Pancreas (tissue), 10 donors: ENCODE results near the gene PPM1H. TPM values are rescaled to one million over a fixed set of nuclear protein-coding genes. Genes with fewer than 3 reads are reported as not detected.

Experiments used
- ATAC-seq, 4 donors: fragments of 200-7000 bp; cut with Tn5 transposase; one replicate each; pipeline versions ENCODE4 v1.8.0 to v1.9.1; 2020; ENCODE audit warnings: mild to moderate bottlenecking in 4 of 4, moderate library complexity in 4 of 4
- DNase-seq, 6 donors: peaks; one replicate each; pipeline ENCODE4 v3.0.0-alpha.2; 2020
- FAIRE-seq: peaks from 2 replicates; lab custom pipeline; 2012; peaks lifted over from hg19 to GRCh38; lab: Jason Lieb, UNC
- H3K27ac ChIP-seq, 4 donors: fragments of 200-600 bp; sonication (generic); 1 replicate in 3 of 4; 2 replicates in 1 of 4; pipeline versions ENCODE4 v1.5.0 to v1.8.0; 2020
- H3K27me3 ChIP-seq, 4 donors: fragments of 200-600 bp; one replicate each; pipeline ENCODE4 v1.8.0; 2021
- H3K36me3 ChIP-seq, 3 donors: fragments of 200-600 bp; sonication (generic) in 1 of 3; one replicate each; pipeline versions ENCODE4 v1.5.0 to v1.8.0; 2020 to 2021
- H3K4me1 ChIP-seq, 3 donors: fragments of 200-600 bp; one replicate each; pipeline ENCODE4 v1.8.0; 2021
- H3K4me3 ChIP-seq, 4 donors: fragments of 200-600 bp; sonication (generic) in 2 of 4; one replicate each; pipeline versions ENCODE4 v1.5.0 to v1.8.0; 2020 to 2021
- H3K9me3 ChIP-seq, 4 donors: fragments of 200-600 bp; one replicate each; pipeline ENCODE4 v1.8.0; 2021
- WGBS, 2 donors: extraction: QIAGEN DNeasy Blood & Tissue Kit; methylation state at CpG; one replicate each; pipeline ENCODE4 v1.1.7; 2013; 5-methylcytosine and 5-hydroxymethylcytosine counted together
- intact Hi-C, 3 donors: fragments of 100-400 bp; cut with DNase I; formaldehyde crosslinking; loops; one replicate each; pipeline versions ENCODE4 v1.11.1 to v1.14.2; 2022
- polyA plus RNA-seq, 2 donors: library from polyadenylated mRNA; stranded (reverse); fragments of 200-250 nt; gene quantifications; one replicate each; pipeline ENCODE4 v1.2.3, GENCODE V29; 2013
- total RNA-seq, 6 donors: library from RNA; stranded (reverse); fragmentation: NEBNext Ultra II Directional in 4 of 6; extraction: Animal tissue kit (Norgen Biotek cat#: 25700) in 4 of 6; gene quantifications; one replicate each; pipeline versions ENCODE4 v1.2.1 to v1.2.4, GENCODE V29; 2021 to 2023
- TF ChIP-seq, protein P1 (sequence below), 4 donors: fragments of 200-600 bp; sonication (generic) in 3 of 4; IDR thresholded peaks; one replicate each; pipeline versions ENCODE4 v1.5.0 to v1.8.0; 2021; ENCODE audit warnings: antibody characterized with exemption in 4 of 4
- donor health status: healthy with polysubstance abuse.
- donor health status: DM: no; HTN: no; CAD: no; lungs with moderate emphysema.
- donor health status: DM: no; HTN: no; CAD: no.
- donor health status: control.
- donor health status: control.
- donor health status: Bipolar disorder and iron deficiency.
- donor health status: DM: yes; HTN: yes; CAD: no.
- donor health status: DM: no; HTN: no; CAD: no.
- donor health status: DM: no; HTN: no; CAD: no.
- donor health status: DM: yes; HTN: yes; CAD: no.

Gene PPM1H
- total and polyA plus RNA-seq, 8 donors: 1.7 to 12.9 (median 5.8) TPM

DNA sequence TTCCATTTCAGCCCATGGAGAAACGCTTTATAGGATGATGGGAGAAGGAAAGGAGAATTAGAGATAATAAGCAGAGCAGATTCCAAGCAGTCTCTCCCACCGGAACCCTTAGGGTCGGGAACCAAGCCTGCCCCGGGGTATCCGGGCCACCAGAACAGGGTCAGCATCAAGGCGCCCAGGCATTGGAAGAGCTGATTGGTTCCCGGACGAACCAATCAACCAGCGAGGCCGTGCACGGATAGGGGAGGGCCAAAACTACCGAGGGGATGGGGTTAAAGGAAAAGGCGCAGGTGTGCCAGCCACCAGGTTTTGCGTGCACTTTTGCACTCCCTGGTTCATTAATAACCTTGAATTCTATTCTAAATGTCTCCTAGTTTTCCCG is 1.7 kb downstream of the PPM1H start:
- Histone ChIP-seq H3K27ac (peak overlapping the region in 2 of 4 donors; percentile 71 to 77), H3K36me3 (no peaks in the 10 kb centered on the region), H3K4me1 (peaks cover 0 to 8% (median 5%) of the 10 kb centered on the region in 3 donors), H3K4me3 (peak overlapping the region; percentile 75 to 97 (median 86)), H3K9me3 (no peaks in the 10 kb centered on the region), H3K27me3 (no peaks in the 10 kb centered on the region)
- intact Hi-C loops: loop anchor here in 1 of 3 donors (10.0 kb wide), 1 partner anchor 48 kb away; no protein-coding TSS in a partner anchor
- WGBS, 2 donors: 1 to 2% methylated on average over 15 of the region's 15 CpGs
- FAIRE-seq (no peak), DNase-seq (peak; percentile 35 to 72 (median 39)), ATAC-seq (peak; percentile 33 to 67 (median 53))
- TF ChIP-seq, protein P1, sequence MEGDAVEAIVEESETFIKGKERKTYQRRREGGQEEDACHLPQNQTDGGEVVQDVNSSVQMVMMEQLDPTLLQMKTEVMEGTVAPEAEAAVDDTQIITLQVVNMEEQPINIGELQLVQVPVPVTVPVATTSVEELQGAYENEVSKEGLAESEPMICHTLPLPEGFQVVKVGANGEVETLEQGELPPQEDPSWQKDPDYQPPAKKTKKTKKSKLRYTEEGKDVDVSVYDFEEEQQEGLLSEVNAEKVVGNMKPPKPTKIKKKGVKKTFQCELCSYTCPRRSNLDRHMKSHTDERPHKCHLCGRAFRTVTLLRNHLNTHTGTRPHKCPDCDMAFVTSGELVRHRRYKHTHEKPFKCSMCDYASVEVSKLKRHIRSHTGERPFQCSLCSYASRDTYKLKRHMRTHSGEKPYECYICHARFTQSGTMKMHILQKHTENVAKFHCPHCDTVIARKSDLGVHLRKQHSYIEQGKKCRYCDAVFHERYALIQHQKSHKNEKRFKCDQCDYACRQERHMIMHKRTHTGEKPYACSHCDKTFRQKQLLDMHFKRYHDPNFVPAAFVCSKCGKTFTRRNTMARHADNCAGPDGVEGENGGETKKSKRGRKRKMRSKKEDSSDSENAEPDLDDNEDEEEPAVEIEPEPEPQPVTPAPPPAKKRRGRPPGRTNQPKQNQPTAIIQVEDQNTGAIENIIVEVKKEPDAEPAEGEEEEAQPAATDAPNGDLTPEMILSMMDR (IDR thresholded peaks at IDR 0.05): no peak

- intact Hi-C loops: loop anchor here in 1 of 3 donors (10.0 kb wide), 1 partner anchor 47 kb away; no protein-coding TSS in a partner anchor
- Histone ChIP-seq H3K4me3 (no peak overlapping the region), H3K27me3 (no peaks in the 10 kb centered on the region), H3K36me3 (no peaks in the 10 kb centered on the region), H3K9me3 (no peaks in the 10 kb centered on the region), H3K4me1 (peaks cover 0 to 8% (median 5%) of the 10 kb centered on the region in 3 donors), H3K27ac (no peak overlapping the region)
- 65 to 72% methylated on average over 3 of the region's 3 CpGs for WGBS, 2 donors
- FAIRE-seq: no peak
- DNase-seq: no peak
- TF ChIP-seq, protein P1 (IDR thresholded peaks at IDR 0.05): no peak
- ATAC-seq: no peak
Observed at GRCh38 chr12:62931477-62931876, 3.5 kb downstream of the PPM1H start.

- Histone ChIP-seq H3K9me3 (no peaks in the 10 kb centered on the region), H3K4me1 (peaks cover 0 to 6% (median 5%) of the 10 kb centered on the region in 3 donors), H3K27me3 (no peaks in the 10 kb centered on the region), H3K36me3 (no peaks in the 10 kb centered on the region), H3K4me3 (no peak overlapping the region), H3K27ac (no peak overlapping the region)
- intact Hi-C loops: loop anchor here in 1 of 3 donors (10.0 kb wide), 1 partner anchor 46 kb away; no protein-coding TSS in a partner anchor
- WGBS, 2 donors: 44% methylated on average over 5 of the region's 5 CpGs
- no peak for DNase-seq
- TF ChIP-seq, protein P1 (IDR thresholded peaks at IDR 0.05): no peak
- no peak for FAIRE-seq
- ATAC-seq: no peak
Observed at GRCh38 chr12:62930546-62931425, 4.2 kb downstream of the PPM1H start.

DNA sequence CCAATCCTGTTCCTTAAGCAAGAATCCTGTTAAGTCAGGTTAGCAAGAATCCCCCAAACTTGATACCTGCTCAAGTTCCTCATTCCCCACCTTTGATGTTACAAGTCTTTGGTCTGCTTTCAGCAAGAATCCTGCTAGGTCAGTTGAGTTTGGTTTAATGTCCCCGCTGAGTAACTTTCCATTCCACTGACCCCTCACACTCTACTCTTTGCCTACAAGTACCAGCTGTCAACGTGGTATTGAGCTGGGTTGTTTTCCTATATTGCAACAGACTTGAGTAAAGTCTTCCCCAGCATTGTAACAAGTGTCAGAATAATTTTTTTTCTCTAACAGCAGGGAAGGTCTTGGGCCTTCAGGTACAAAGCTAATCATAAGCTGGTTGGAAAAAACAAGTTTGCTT is 6.3 kb downstream of the PPM1H start:
- Histone ChIP-seq H3K27me3 (no peaks in the 10 kb centered on the region), H3K4me1 (no peaks in the 10 kb centered on the region), H3K36me3 (no peaks in the 10 kb centered on the region), H3K27ac (no peak overlapping the region), H3K9me3 (no peaks in the 10 kb centered on the region), H3K4me3 (no peak overlapping the region)
- intact Hi-C loops: no loop called here
- DNase-seq (no peak), ATAC-seq (no peak), FAIRE-seq (no peak)
- TF ChIP-seq, protein P1 (IDR thresholded peaks at IDR 0.05): no peak
- WGBS, 2 donors: 69 to 72% methylated on average over 2 of the region's 2 CpGs

DNA sequence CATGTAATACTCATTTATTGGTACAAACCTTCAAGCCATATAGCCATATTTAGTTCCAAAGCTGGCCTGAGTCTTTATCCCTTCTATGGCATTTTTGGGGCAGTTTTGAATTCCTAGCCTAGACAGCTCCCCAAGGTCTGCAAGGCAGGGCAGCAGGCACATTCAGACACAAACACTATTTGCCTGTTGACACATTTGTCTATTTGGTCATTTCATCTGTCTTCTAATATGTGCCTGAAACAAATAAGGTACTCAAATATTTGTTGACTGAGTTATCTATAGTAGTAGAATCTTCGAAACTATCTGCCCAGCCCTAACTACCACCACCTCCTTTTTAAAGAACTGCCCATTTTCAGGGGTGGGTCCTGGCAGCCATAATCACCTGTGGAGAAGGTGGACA is 9.3 kb downstream of the PPM1H start:
- Histone ChIP-seq H3K36me3 (no peaks in the 10 kb centered on the region), H3K27ac (no peak overlapping the region), H3K4me3 (no peak overlapping the region), H3K27me3 (no peaks in the 10 kb centered on the region), H3K4me1 (no peaks in the 10 kb centered on the region), H3K9me3 (no peaks in the 10 kb centered on the region)
- FAIRE-seq (no peak), DNase-seq (no peak), ATAC-seq (no peak)
- intact Hi-C loops: no loop called here
- WGBS, 2 donors: 47 to 70% methylated on average over 1 of the region's 1 CpG
- TF ChIP-seq, protein P1 (IDR thresholded peaks at IDR 0.05): no peak
